Gastroesophageal sphincter (tissue), 4 donors: ENCODE results near the gene SEMA4D. TPM values are rescaled to one million over a fixed set of nuclear protein-coding genes. Genes with fewer than 3 reads are reported as not detected.

Experiments
- ATAC-seq: fragments of 150-250 bp; one replicate; pipeline ENCODE4 v1.9.1; 2016; ENCODE audit warnings: mild to moderate bottlenecking, moderate library complexity
- H3K27ac ChIP-seq, 4 donors: fragments of 200-600 bp; sonication (generic) in 3 of 4; 1 replicate in 3 of 4; 2 replicates in 1 of 4; pipeline ENCODE4 v1.5.1; 2016 to 2019
- H3K27me3 ChIP-seq: fragments of 200-600 bp; sonication (generic); one replicate; pipeline ENCODE4 v1.5.1; 2019
- H3K36me3 ChIP-seq, 2 donors: fragments of 200-600 bp; sonication (generic); one replicate each; pipeline ENCODE4 v1.5.1; 2019; ENCODE audit warnings: control low read depth in 1 of 2
- H3K4me1 ChIP-seq, 3 donors: fragments of 200-600 bp; sonication (generic); 1 replicate in 2 of 3; 2 replicates in 1 of 3; pipeline ENCODE4 v1.5.1; 2016 to 2019; ENCODE audit warnings: control low read depth in 2 of 3
- H3K4me3 ChIP-seq, 2 donors: fragments of 200-600 bp; sonication (generic); one replicate each; pipeline ENCODE4 v1.5.1; 2019; ENCODE audit warnings: mild to moderate bottlenecking in 1 of 2, moderate library complexity in 1 of 2
- H3K9me3 ChIP-seq, 3 donors: fragments of 200-600 bp; sonication (generic); one replicate each; pipeline ENCODE4 v1.5.1; 2017 to 2019; ENCODE audit warnings: control low read depth in 2 of 3
- CTCF ChIP-seq, 4 experiments: fragments of 200-600 bp in 2 of 4; fragments of 450-650 bp in 2 of 4; sonication (generic) in 1 of 4; IDR thresholded peaks; one replicate each; pipeline ENCODE4 v1.5.1; 2017 to 2019; ENCODE audit warnings: antibody characterized with exemption in 4 of 4, mild to moderate bottlenecking in 2 of 4, moderate library complexity in 2 of 4
- EP300 ChIP-seq: sonication (generic); formaldehyde crosslinking; IDR thresholded peaks from one replicate; pipeline ENCODE4 v1.6.1; 2017; ENCODE audit warnings: antibody characterized with exemption, mild to moderate bottlenecking
- POLR2A ChIP-seq, 2 donors: fragments of 450-650 bp; IDR thresholded peaks; one replicate each; pipeline ENCODE4 v1.6.1; 2017; ENCODE audit warnings: antibody characterized with exemption in 2 of 2, mild to moderate bottlenecking in 2 of 2, moderate library complexity in 1 of 2
- POLR2AphosphoS5 ChIP-seq: sonication (generic); formaldehyde crosslinking; IDR thresholded peaks from one replicate; pipeline ENCODE4 v1.6.1; 2017; ENCODE audit warnings: antibody characterized with exemption
- WGBS, 2 donors: methylation state at CpG; one replicate each; pipeline ENCODE4 v1.1.5; 2018; ENCODE audit warnings: low coverage in 1 of 2; 5-methylcytosine and 5-hydroxymethylcytosine counted together
- total RNA-seq, 4 donors: library from RNA; depleted of rRNA; stranded (reverse); fragments of >200 nt; gene quantifications; one replicate each; pipeline ENCODE4 v1.1.0, GENCODE V29; 2016

SEMA4D gene
- total RNA-seq, 4 donors from 2014 or later: 4.4 to 12.0 (median 6.5) TPM

GRCh38 chr9:89484475-89485404 lies 13.2 kb downstream of the SEMA4D start:
- H3K36me3 ChIP-seq: no peaks in the 10 kb centered on the region
- H3K27ac ChIP-seq: no peak overlapping the region
- H3K27me3 ChIP-seq: no peaks in the 10 kb centered on the region
- peaks cover 0 to 5% (median 0%) of the 10 kb centered on the region in 3 donors for H3K4me1 ChIP-seq
- ATAC-seq: no peak
- no peak overlapping the region for H3K4me3 ChIP-seq
- peaks cover 0 to 9% (median 0%) of the 10 kb centered on the region in 3 donors for H3K9me3 ChIP-seq
- WGBS, 2 donors: 81 to 85% methylated on average over 6 of the region's 6 CpGs
- TF ChIP-seq POLR2A (IDR thresholded peaks at IDR 0.05) (no peak), EP300 (no peak), CTCF (IDR thresholded peaks at IDR 0.05) (no peak), POLR2AphosphoS5 (no peak)

- H3K27me3 ChIP-seq: no peaks in the 10 kb centered on the region
- no peak for TF ChIP-seq EP300
- no peak for TF ChIP-seq POLR2A (IDR thresholded peaks at IDR 0.05)
- TF ChIP-seq CTCF (IDR thresholded peaks at IDR 0.05): no peak
- no peak for TF ChIP-seq POLR2AphosphoS5
- WGBS, 2 donors: 79 to 93% methylated on average over 6 of the region's 18 CpGs
- ATAC-seq: no peak
- no peak overlapping the region for H3K27ac ChIP-seq
- H3K4me1 ChIP-seq: peaks cover 0 to 5% (median 0%) of the 10 kb centered on the region in 3 donors
- peaks cover 0 to 7% of the 10 kb centered on the region in 2 donors for H3K36me3 ChIP-seq
- H3K9me3 ChIP-seq: peaks cover 0 to 9% (median 0%) of the 10 kb centered on the region in 3 donors
- H3K4me3 ChIP-seq: no peak overlapping the region
These were observed 14.1 kb downstream of the SEMA4D start for GRCh38 chr9:89483592-89484474.

GRCh38 chr9:89482901-89483361 lies 15.0 kb downstream of the SEMA4D start:
- ATAC-seq: no peak
- TF ChIP-seq CTCF (IDR thresholded peaks at IDR 0.05): no peak
- TF ChIP-seq EP300: no peak
- TF ChIP-seq POLR2A (IDR thresholded peaks at IDR 0.05): no peak
- TF ChIP-seq POLR2AphosphoS5: no peak
- Histone ChIP-seq H3K27me3 (no peaks in the 10 kb centered on the region), H3K4me1 (peaks cover 0 to 10% (median 0%) of the 10 kb centered on the region in 3 donors), H3K4me3 (no peak overlapping the region), H3K36me3 (peaks cover 0 to 9% of the 10 kb centered on the region in 2 donors), H3K27ac (no peak overlapping the region), H3K9me3 (peaks cover 0 to 9% (median 0%) of the 10 kb centered on the region in 3 donors)
- WGBS, 2 donors: 91% methylated on average over 4 of the region's 9 CpGs; no CpG with 5 or more reads in 1 of the 2 donors

GRCh38 chr9:89482056-89482851 lies 15.7 kb downstream of the SEMA4D start:
- Histone ChIP-seq H3K36me3 (peaks cover 0 to 9% of the 10 kb centered on the region in 2 donors), H3K9me3 (peaks cover 0 to 9% (median 0%) of the 10 kb centered on the region in 3 donors), H3K4me1 (peaks cover 0 to 17% (median 0%) of the 10 kb centered on the region in 3 donors), H3K4me3 (no peak overlapping the region), H3K27ac (no peak overlapping the region), H3K27me3 (no peaks in the 10 kb centered on the region)
- WGBS, 2 donors: 59 to 71% methylated on average over 4 to 10 of the region's 15 CpGs
- ATAC-seq: no peak
- TF ChIP-seq POLR2AphosphoS5: no peak
- no peak for TF ChIP-seq POLR2A (IDR thresholded peaks at IDR 0.05)
- no peak for TF ChIP-seq CTCF (IDR thresholded peaks at IDR 0.05)
- no peak for TF ChIP-seq EP300
